Eye (tissue), 1 donor: ENCODE results near the gene CDK12.
"Not testable (repeated sequence)": the region's sequence is repeated elsewhere in the genome, so short reads cannot be mapped to it uniquely, and the experiment has no call there.

Source experiments
- DNase-seq: peaks from one replicate; pipeline ENCODE4 v3.0.0-alpha.2; 2015

The CDK12 gene

DNA sequence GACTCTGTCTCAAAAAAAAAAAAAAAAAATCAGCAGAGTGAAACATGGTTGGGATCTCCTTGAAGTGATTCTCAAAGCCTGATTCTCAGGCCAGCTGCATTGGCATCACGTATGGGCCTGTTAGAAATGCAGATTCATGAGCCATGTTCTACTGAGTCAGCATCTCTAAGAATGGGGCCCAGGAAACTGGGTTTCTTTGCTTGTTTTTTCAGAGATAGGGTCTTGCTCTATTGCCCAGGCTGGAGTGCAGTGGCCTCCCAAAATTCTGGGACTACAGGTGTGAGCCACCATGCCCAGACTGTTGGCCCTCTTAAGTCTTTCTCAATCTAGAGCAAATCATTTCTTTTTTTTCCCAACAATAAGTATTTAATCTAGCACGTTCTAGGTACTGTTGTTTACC lies 47.7 kb downstream of the CDK12 start:
- DNase-seq: no peak

DNA sequence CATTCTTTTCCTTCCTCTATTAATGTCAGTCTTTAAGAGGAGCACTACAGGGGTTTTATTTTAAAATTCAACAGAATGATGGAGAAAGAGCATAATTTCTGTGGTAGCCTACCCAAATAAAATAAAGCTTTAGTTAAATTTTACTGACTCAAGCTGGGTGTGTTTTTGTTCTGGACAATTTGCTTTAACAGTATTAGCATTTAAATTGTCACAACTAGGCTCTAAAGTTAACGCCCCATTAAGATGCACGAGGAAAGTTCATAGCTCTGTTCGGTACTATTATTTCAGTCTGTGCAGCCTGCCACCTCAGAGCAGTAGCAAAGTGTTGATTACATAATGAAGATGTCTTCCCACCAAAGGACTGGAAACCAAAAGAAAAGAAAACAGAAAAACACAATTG lies 52.0 kb downstream of the CDK12 start:
- DNase-seq: no peak

GRCh38 chr17:39513915-39514314 lies 52.6 kb downstream of the CDK12 start:
- DNase-seq: no peak

- no peak for DNase-seq
Observed at GRCh38 chr17:39517224-39517623, 55.9 kb downstream of the CDK12 start.

- no peak for DNase-seq
Observed at GRCh38 chr17:39525801-39526506, 64.7 kb downstream of the CDK12 start.

GRCh38 chr17:39527220-39527813 lies 66.0 kb downstream of the CDK12 start:
- DNase-seq: peak; percentile 24

DNA sequence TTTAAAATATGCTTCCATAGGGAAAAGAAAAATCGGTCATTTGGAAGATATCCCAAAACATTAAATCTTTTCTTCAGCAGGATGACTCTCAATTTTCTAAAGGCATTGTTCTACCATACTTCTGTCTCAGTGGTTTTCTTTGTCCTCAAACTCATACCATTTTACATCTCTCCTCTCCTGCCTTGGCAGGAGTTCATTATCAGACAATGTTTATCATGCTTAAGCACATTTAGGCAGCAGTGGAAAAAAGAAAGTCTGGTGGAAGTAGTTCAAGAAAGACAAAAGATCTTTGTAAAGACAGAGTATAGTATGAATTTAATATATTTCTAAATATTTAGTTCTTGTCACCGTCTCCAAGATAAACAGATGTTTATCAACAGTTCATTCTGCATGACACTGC lies 68.2 kb downstream of the CDK12 start:
- DNase-seq: no peak

GRCh38 chr17:39530513-39530912 lies 69.2 kb downstream of the CDK12 start:
- no peak for DNase-seq

GRCh38 chr17:39531252-39531651 lies 70.0 kb downstream of the CDK12 start:
- DNase-seq: no peak

GRCh38 chr17:39533891-39534290 lies 72.6 kb downstream of the CDK12 start:
- no peak for DNase-seq

DNA sequence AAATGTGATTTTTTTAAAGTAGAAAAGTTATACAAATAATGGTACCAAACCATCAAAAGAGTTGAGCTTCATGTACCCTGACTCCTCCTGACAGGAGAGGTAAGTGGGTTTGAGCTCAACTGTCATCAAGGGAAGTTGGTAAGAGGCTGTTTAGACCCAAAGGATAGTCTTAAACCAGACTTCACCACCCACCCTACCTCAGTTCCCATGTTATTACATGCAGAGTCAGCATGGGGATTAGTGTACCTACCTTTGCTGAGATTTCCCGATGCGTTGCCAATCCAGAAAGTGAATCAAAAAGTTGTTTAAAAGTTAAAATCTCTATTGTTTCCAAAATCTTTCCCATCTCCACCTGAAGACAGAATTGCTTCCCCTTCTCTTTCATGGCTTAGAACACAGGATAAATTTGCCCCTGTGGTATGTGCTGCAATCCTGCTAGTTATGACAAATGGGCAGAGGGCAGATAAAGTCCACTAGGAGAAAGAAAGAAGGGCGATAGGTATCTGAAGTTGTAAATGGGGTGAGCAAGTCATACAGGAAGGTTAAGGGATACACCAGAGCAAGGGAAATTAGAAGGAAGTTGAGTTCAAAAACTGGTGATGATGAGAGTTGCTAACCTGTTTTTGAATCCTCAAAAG lies 73.6 kb downstream of the CDK12 start:
- DNase-seq: no peak

DNA sequence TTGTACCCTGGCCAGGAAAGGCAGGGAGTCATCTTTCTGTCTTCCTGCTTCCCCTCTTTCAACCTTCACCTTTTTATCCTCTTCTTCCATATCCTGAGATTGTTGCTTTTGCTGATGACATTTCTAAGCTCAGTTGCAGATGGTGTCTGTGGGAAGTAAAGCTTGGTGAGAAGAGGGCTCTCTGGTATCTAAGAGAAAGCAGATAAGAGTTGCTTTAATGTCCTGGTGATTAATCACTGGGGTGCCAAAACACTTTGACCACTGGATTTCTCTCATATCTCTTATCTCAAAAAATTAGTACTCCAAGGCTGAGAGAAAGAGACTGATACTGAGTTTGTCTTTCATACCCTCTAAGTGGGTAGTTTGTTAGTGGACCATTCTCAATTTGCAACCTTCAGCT lies 75.2 kb downstream of the CDK12 start:
- no peak for DNase-seq

DNA sequence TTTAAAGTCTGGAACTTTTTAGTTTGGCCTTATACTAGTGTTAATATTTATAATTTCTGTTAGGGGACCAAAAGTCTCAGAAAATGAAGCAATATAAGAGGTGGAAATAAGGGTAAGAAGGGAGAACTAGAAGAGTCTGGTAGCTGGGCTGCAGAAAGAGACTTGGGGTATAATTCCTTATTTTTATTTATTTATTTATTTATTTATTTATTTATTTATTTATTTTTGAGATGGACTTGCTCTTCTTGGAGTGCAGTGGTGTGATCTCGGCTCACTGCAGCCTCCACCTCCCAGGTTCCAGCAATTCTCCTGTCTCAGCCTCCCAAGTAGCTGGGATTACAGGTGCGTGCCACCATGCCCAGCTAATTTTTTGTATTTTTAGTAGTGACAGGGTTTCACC lies 76.1 kb downstream of the CDK12 start:
- not testable (repeated sequence) for DNase-seq

- no peak for DNase-seq
Observed at GRCh38 chr17:39538866-39539265, 77.6 kb downstream of the CDK12 start.

DNA sequence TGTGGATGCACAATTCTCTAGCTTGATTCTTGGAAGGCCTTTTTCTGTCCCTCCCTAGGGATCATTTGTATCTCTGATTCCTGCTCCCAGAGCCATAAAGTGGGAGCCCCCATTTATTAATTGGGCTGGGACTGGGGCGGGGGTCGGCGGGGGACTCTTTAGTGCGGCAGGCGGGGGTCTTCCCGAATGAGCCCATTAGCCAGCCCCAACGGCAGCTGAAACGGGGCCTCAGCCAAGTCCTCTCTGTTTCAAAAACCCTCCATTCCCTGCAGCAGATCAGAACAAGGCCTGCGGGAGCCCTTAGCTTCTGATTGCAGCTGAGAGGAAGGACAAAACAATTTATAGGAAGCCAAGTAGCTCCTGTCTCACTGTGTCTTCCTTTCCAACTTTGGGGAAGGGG lies 79.3 kb downstream of the CDK12 start:
- no peak for DNase-seq

DNA sequence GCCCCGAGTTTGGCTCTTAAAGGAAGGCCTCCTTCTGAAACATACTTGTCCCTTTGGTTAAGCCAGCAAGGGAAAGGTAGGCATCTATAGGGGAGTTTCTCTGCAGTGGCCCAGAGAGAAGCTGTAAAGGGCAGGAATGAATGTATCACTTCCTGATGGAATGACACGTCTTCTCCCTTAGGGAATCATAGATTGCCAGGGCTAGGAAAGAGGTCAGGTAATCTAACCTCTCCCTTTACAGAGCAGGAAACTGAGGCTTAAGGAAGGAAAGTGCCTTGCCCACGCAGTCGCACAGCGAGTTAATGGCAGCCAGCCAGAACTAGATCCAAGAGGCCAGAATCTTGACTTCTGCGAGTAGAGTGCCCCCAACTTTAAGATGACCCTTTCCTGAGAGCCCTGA lies 80.4 kb downstream of the CDK12 start:
- DNase-seq: no peak

GRCh38 chr17:39543176-39543575 lies 81.9 kb downstream of the CDK12 start:
- no peak for DNase-seq

- no peak for DNase-seq
Observed at GRCh38 chr17:39543664-39544063, 82.4 kb downstream of the CDK12 start.

DNA sequence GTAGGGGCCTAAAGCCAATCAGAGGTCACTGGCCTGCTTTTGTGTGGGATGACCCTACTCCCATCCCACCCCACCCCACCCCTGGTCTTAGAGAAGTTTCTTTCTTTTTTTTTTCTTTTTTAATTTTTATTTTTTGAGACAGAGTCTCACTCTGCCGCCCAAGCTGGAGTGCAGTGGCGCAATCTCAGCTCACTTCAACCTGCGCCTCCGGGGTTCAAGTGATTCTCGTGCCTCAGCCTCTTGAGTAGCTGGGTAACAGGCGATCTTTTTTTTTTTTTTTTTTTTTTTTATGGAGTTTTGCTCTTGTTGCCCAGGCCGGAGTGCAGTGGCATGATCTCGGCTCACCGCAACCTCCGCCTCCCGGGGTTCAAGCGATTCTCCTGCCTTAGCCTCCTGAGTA lies 83.1 kb downstream of the CDK12 start:
- DNase-seq: not testable (repeated sequence)

DNA sequence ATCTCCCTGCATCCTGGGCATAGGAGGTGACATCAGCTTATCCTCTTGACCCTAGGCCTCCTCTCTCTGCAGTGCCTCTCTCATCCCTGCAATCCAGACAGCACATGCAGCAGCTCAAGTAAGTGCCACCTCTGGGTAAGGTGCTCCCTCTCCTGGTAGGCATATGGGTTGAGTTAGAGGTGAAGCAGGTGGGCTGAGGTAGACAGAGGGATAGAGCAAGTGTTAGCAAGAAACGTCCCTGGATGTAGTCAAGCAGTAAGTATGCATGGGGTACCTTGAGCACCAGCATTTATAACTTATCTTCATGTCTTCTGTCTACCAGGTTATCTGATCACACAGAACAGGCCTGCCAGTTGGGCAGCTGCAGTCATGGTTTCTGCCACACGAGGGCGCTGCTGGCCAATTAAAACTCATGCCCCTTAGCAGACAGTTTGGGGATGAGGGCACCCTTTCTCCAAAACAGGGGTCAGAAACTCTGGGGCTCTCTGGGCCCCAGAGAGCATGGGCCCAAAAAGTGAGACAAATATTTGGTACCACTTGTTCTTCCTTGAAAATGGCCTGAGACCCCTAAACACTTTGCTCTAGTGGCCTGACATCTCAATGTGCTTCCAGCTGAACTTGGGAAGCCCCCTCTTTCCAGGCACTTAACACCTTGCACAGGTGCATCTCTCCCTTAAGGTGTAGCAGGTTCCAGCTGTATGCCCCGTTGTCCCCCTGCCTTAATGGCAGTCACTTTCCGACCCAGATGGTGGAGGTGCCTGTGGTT lies 86.6 kb downstream of the CDK12 start:
- DNase-seq: peak; percentile 83

DNA sequence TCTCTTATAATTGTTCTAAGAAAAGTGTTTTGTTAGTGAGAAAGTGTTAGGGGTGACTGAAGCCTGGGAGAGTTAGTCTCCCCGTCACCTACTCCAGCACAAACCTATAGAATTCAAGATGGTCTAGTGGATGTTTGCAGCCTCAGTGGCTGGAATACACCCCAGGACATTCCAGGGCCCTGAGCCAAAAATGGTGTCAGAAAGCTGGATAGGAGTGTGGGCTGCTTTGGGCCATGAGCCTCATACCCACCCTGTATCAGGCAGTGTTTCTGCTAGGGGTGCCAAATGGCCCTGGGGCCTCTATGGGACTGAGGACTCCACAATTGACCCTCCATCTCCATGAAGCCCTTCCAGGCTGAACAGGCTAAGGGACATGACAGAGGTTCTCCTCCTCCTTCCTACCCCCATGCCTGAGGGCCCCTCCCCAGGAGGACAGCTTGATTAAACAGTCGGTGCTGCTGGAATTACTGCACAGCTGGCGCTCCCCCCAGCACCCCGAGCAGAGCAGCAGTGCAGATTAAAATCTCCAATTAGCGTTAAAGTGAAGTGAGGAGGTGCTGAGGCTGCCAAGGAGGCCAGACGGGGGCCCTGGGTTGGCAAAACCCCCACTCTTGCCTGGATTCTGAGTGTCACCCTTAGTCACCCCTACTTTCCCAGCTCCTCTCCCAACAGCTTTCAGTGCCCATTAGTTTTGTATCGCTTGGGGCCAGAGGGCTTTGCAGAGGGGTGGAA lies 87.4 kb downstream of the CDK12 start:
- DNase-seq: no peak

DNA sequence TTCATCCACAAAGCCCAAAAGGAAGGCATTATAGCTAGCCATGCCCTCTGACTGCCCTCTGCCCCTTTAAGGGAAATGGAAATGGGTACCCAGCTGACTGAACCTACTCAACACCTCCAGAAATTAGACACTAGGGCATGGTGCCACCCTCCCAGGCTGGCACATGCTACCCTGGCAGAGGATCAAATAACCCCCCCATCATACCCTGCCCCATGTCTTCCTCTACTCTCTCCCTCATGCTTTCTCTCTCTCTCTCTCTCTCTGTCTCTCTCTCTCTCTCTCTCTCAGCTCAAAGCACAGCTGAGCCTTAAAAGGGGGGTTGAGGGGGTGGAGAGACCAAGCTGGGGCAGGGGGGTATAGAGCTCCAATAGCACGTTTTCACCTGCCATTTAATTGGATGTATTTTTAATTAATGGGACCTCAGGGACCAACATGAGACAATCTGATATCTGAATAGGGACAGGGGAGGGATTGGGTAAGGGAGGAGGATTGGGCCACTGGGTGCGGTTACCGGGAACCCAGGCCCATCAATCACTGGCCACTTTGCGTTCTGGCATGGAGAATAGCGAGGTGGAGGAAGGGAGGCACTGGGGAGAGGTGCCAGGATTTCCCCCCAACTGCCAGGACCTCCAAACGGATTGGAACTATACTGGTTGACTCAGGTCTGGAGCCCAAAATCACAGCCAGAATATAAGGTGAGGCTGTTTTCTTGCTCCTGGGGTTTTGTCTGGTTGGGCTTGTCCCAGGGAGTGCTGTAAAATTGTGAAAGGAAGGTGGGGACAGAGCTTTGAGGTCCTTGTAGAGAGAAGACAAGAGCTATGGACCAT lies 88.7 kb downstream of the CDK12 start:
- no peak for DNase-seq
